ENCODE results near the gene MAGI3. TPM values are rescaled to one million over a fixed set of nuclear protein-coding genes. Genes with fewer than 3 reads are reported as not detected.

The MAGI3 gene
- total and polyA plus RNA-seq, 2 donors (not counting 1 experiment from before 2014, with no cell fraction given): 5.1 to 9.2 TPM

DNA sequence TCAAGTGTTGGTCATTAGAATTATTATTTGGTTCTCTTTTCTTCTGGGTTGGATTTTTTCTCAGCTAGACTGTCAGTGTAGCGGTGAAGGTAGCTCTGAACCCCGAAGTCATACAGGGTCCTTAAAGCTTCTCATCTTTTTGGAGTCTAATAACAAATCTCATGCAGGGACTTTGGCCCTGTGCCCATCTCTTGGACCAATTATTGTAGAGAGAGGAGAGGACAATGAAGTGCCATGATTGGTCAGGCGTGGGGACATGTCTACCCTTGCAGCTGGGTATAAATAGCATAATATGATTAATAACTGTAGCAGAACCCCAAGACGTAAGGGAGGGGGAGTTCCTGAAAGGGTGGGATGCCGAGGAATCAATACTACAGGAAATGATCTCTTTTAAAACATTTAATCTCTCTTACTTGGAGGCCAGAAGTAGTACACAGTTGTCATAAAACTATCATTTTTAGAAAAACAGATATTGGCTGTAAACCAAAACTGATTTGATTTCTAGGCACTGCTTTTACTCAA is 8.8 kb downstream of the MAGI3 start:
- no peaks in the 10 kb centered on the region for H3K4me1 ChIP-seq (ENCODE audit: control insufficient read depth, extremely low read depth, insufficient read depth, low read length)
- no peak for TF ChIP-seq EZH2 (IDR thresholded peaks at IDR 0.05; ENCODE audit: low read length, missing control alignments)
- TF ChIP-seq, protein P1, sequence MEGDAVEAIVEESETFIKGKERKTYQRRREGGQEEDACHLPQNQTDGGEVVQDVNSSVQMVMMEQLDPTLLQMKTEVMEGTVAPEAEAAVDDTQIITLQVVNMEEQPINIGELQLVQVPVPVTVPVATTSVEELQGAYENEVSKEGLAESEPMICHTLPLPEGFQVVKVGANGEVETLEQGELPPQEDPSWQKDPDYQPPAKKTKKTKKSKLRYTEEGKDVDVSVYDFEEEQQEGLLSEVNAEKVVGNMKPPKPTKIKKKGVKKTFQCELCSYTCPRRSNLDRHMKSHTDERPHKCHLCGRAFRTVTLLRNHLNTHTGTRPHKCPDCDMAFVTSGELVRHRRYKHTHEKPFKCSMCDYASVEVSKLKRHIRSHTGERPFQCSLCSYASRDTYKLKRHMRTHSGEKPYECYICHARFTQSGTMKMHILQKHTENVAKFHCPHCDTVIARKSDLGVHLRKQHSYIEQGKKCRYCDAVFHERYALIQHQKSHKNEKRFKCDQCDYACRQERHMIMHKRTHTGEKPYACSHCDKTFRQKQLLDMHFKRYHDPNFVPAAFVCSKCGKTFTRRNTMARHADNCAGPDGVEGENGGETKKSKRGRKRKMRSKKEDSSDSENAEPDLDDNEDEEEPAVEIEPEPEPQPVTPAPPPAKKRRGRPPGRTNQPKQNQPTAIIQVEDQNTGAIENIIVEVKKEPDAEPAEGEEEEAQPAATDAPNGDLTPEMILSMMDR (conservative IDR thresholded peaks at IDR 0.05 in 1 of 2, IDR thresholded peaks at IDR 0.05 in 1 of 2; ENCODE audit: low read depth in 1 of 2, low read length in 2 of 2): no peak
- H3K9me3 ChIP-seq (ENCODE audit: control insufficient read depth, insufficient read depth, low read depth, low read length): no peaks in the 10 kb centered on the region
- no peak overlapping the region for H2AFZ ChIP-seq (ENCODE audit: low read length)
- H3K9ac ChIP-seq (ENCODE audit: insufficient read depth, low read length): no peak overlapping the region
- H3K36me3 ChIP-seq (ENCODE audit: control insufficient read depth, insufficient read depth, low read length): no peaks in the 10 kb centered on the region
- H3K4me3 ChIP-seq (replicated peaks in 1 of 4; ENCODE audit: control extremely low read depth in 1 of 4, insufficient read depth in 1 of 4, low read depth in 3 of 4, low read length in 4 of 4): no peak overlapping the region
- no peak overlapping the region for H3K27ac ChIP-seq (ENCODE audit: insufficient read depth, low read length)
- no peak for DNase-seq (ENCODE audit: low read depth in 2 of 2)
- H3K79me2 ChIP-seq (ENCODE audit: control insufficient read depth, insufficient read depth, low read length): peaks cover 9% of the 10 kb centered on the region
- no peaks in the 10 kb centered on the region for H4K20me1 ChIP-seq (ENCODE audit: control insufficient read depth, extremely low read depth, insufficient read depth, low read length)
- no peaks in the 10 kb centered on the region for H3K27me3 ChIP-seq (ENCODE audit: control insufficient read depth, insufficient read depth, low read length)
- no peak overlapping the region for H3K4me2 ChIP-seq (ENCODE audit: extremely low read depth, insufficient read depth, low read length)

DNA sequence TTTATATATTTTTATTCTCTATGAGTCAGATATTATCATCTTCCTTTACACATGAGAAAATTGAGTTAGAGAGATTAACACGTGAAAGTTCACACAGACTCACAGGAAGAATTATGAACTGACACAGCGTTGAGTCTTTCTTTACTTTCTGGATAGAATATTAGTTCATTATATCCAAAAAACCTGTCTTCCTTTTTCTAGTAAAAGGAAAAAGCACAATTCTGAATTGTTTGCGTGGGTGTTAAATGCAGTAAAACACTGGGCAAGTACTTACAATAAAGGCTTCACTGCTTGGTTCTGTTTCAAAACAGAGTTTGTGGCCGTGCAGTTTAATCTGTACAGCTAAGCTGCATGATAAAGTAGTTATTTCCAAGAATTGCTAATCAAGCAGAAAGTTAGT is 10.8 kb downstream of the MAGI3 start:
- Histone ChIP-seq H3K79me2 (ENCODE audit: control insufficient read depth, insufficient read depth, low read length) (peaks cover 9% of the 10 kb centered on the region), H3K4me2 (ENCODE audit: extremely low read depth, insufficient read depth, low read length) (no peak overlapping the region)
- TF ChIP-seq, protein P1 (conservative IDR thresholded peaks at IDR 0.05 in 1 of 2, IDR thresholded peaks at IDR 0.05 in 1 of 2; ENCODE audit: low read depth in 1 of 2, low read length in 2 of 2): no peak
- no peak for TF ChIP-seq EZH2 (IDR thresholded peaks at IDR 0.05; ENCODE audit: low read length, missing control alignments)

DNA sequence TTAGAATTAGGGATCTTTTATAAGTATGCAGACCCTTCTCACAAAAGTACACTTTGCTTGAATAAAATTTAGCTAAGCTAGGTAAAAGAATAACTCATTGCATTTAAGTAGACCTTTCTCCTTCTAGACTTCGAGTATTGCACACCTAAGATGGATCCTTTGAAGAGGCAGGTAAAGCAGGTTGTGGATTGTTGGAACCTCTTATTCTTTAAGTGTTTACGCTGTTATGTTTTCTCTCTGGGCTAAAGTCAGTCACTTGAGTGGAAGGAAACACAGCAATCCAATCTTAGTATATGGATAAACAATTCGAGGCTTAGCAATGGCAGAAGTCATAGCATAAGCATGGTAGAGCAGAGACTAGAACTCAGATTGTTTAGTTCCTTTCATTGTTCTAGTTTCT is 11.4 kb downstream of the MAGI3 start:
- no peak overlapping the region for H3K27ac ChIP-seq (ENCODE audit: insufficient read depth, low read length)

More for the DNA sequence above, 10.8 kb downstream of the MAGI3 start:
- no peak overlapping the region for H3K9ac ChIP-seq (ENCODE audit: insufficient read depth, low read length)
- H3K4me3 ChIP-seq (replicated peaks in 1 of 4; ENCODE audit: control extremely low read depth in 1 of 4, insufficient read depth in 1 of 4, low read depth in 3 of 4, low read length in 4 of 4): no peak overlapping the region
- H2AFZ ChIP-seq (ENCODE audit: low read length): no peak overlapping the region
- no peaks in the 10 kb centered on the region for H4K20me1 ChIP-seq (ENCODE audit: control insufficient read depth, extremely low read depth, insufficient read depth, low read length)
- H3K36me3 ChIP-seq (ENCODE audit: control insufficient read depth, insufficient read depth, low read length): peaks cover 1% of the 10 kb centered on the region
- no peak for DNase-seq (ENCODE audit: low read depth in 2 of 2)
- no peaks in the 10 kb centered on the region for H3K4me1 ChIP-seq (ENCODE audit: control insufficient read depth, extremely low read depth, insufficient read depth, low read length)
- H3K27me3 ChIP-seq (ENCODE audit: control insufficient read depth, insufficient read depth, low read length): no peaks in the 10 kb centered on the region
- no peaks in the 10 kb centered on the region for H3K9me3 ChIP-seq (ENCODE audit: control insufficient read depth, insufficient read depth, low read depth, low read length)
- H3K27ac ChIP-seq (ENCODE audit: insufficient read depth, low read length): no peak overlapping the region

More for the DNA sequence above, 11.4 kb downstream of the MAGI3 start:
- Histone ChIP-seq H3K79me2 (ENCODE audit: control insufficient read depth, insufficient read depth, low read length) (peaks cover 9% of the 10 kb centered on the region), H4K20me1 (ENCODE audit: control insufficient read depth, extremely low read depth, insufficient read depth, low read length) (no peaks in the 10 kb centered on the region), H3K27me3 (ENCODE audit: control insufficient read depth, insufficient read depth, low read length) (no peaks in the 10 kb centered on the region), H3K9me3 (ENCODE audit: control insufficient read depth, insufficient read depth, low read depth, low read length) (no peaks in the 10 kb centered on the region), H3K4me2 (ENCODE audit: extremely low read depth, insufficient read depth, low read length) (no peak overlapping the region), H3K36me3 (ENCODE audit: control insufficient read depth, insufficient read depth, low read length) (peaks cover 1% of the 10 kb centered on the region), H3K9ac (ENCODE audit: insufficient read depth, low read length) (no peak overlapping the region), H3K4me1 (ENCODE audit: control insufficient read depth, extremely low read depth, insufficient read depth, low read length) (no peaks in the 10 kb centered on the region), H3K4me3 (replicated peaks in 1 of 4; ENCODE audit: control extremely low read depth in 1 of 4, insufficient read depth in 1 of 4, low read depth in 3 of 4, low read length in 4 of 4) (no peak overlapping the region), H2AFZ (ENCODE audit: low read length) (no peak overlapping the region)
- no peak for TF ChIP-seq EZH2 (IDR thresholded peaks at IDR 0.05; ENCODE audit: low read length, missing control alignments)
- TF ChIP-seq, protein P1 (conservative IDR thresholded peaks at IDR 0.05 in 1 of 2, IDR thresholded peaks at IDR 0.05 in 1 of 2; ENCODE audit: low read depth in 1 of 2, low read length in 2 of 2): no peak
- DNase-seq (ENCODE audit: low read depth in 2 of 2): no peak
